ENCODE results near the gene NIPAL4. TPM values are rescaled to one million over a fixed set of nuclear protein-coding genes. Genes with fewer than 3 reads are reported as not detected.

The NIPAL4 gene
- total RNA-seq, 1 experiment from 2014 or later: 0.58 TPM

- in situ Hi-C loops (cut with HindIII; ENCODE audit: low sequenced_read_pairs): no loop called here
- no peak for DNase-seq (ENCODE audit: low spot score)
Observed at GRCh38 chr5:157460921-157461792, 1.1 kb downstream of the NIPAL4 start.

GRCh38 chr5:157463081-157463480 lies 3.1 kb downstream of the NIPAL4 start:
- DNase-seq (ENCODE audit: low spot score): no peak
- in situ Hi-C loops (cut with HindIII; ENCODE audit: low sequenced_read_pairs): no loop called here

GRCh38 chr5:157463621-157464518 lies 3.9 kb downstream of the NIPAL4 start:
- DNase-seq (ENCODE audit: low spot score): no peak
- in situ Hi-C loops (cut with HindIII; ENCODE audit: low sequenced_read_pairs): no loop called here

GRCh38 chr5:157464519-157465171 lies 4.6 kb downstream of the NIPAL4 start:
- DNase-seq (ENCODE audit: low spot score): no peak
- in situ Hi-C loops (cut with HindIII; ENCODE audit: low sequenced_read_pairs): no loop called here

GRCh38 chr5:157468293-157468965 lies 8.4 kb downstream of the NIPAL4 start:
- no peak for DNase-seq (ENCODE audit: low spot score)
- in situ Hi-C loops (cut with HindIII; ENCODE audit: low sequenced_read_pairs): no loop called here

- in situ Hi-C loops (cut with HindIII; ENCODE audit: low sequenced_read_pairs): no loop called here
- DNase-seq (ENCODE audit: low spot score): no peak
Observed at GRCh38 chr5:157469073-157469472, 9.1 kb downstream of the NIPAL4 start.

GRCh38 chr5:157469687-157470086 lies 9.7 kb downstream of the NIPAL4 start:
- no peak for DNase-seq (ENCODE audit: low spot score)
- in situ Hi-C loops (cut with HindIII; ENCODE audit: low sequenced_read_pairs): no loop called here

GRCh38 chr5:157470631-157471030 lies 10.6 kb downstream of the NIPAL4 start:
- in situ Hi-C loops (cut with HindIII; ENCODE audit: low sequenced_read_pairs): no loop called here

GRCh38 chr5:157471709-157472108 lies 11.7 kb downstream of the NIPAL4 start:
- in situ Hi-C loops (cut with HindIII; ENCODE audit: low sequenced_read_pairs): no loop called here

More at GRCh38 chr5:157470631-157471030, 10.6 kb downstream of the NIPAL4 start:
- peak; percentile 84 for DNase-seq (ENCODE audit: low spot score)

GRCh38 chr5:157473383-157474320 lies 13.6 kb downstream of the NIPAL4 start:
- DNase-seq (ENCODE audit: low spot score): no peak
- in situ Hi-C loops (cut with HindIII; ENCODE audit: low sequenced_read_pairs): no loop called here

More at GRCh38 chr5:157471709-157472108, 11.7 kb downstream of the NIPAL4 start:
- no peak for DNase-seq (ENCODE audit: low spot score)

GRCh38 chr5:157475432-157475831 lies 15.4 kb downstream of the NIPAL4 start:
- in situ Hi-C loops (cut with HindIII; ENCODE audit: low sequenced_read_pairs): no loop called here
- DNase-seq (ENCODE audit: low spot score): no peak

- in situ Hi-C loops (cut with HindIII; ENCODE audit: low sequenced_read_pairs): no loop called here
- DNase-seq (ENCODE audit: low spot score): peak; percentile 85
Observed at GRCh38 chr5:157476702-157477408, 16.8 kb downstream of the NIPAL4 start.

- DNase-seq (ENCODE audit: low spot score): no peak
- in situ Hi-C loops (cut with HindIII; ENCODE audit: low sequenced_read_pairs): no loop called here
Observed at GRCh38 chr5:157477814-157478494, 17.9 kb downstream of the NIPAL4 start.

- in situ Hi-C loops (cut with HindIII; ENCODE audit: low sequenced_read_pairs): no loop called here
- DNase-seq (ENCODE audit: low spot score): no peak
Observed at GRCh38 chr5:157478726-157479125, 18.7 kb downstream of the NIPAL4 start.

- DNase-seq (ENCODE audit: low spot score): no peak
- in situ Hi-C loops (cut with HindIII; ENCODE audit: low sequenced_read_pairs): no loop called here
Observed at GRCh38 chr5:157479166-157479565, 19.2 kb downstream of the NIPAL4 start.

- in situ Hi-C loops (cut with HindIII; ENCODE audit: low sequenced_read_pairs): no loop called here
- no peak for DNase-seq (ENCODE audit: low spot score)
Observed at GRCh38 chr5:157479612-157480510, 19.8 kb downstream of the NIPAL4 start.
